Hepatocyte (in vitro differentiated cells): ENCODE results near the gene UGT1A6.

Experiments used
- CTCF ChIP-seq: fragments of 200-600 bp; sonication (generic); IDR thresholded peaks from 2 replicates; pipeline ENCODE4 v1.5.1; 2016; ENCODE audit warnings: antibody characterized with exemption, mild to moderate bottlenecking; ENCODE audit not compliant: poor library complexity
- EZH2 ChIP-seq: fragments of 200-600 bp; sonication (generic); IDR thresholded peaks from 2 replicates; pipeline ENCODE4 v1.6.1; 2016; ENCODE audit warnings: antibody characterized with exemption, mild to moderate bottlenecking, borderline replicate concordance
- EZH2phosphoT487 ChIP-seq: fragments of 200-600 bp; sonication (generic); IDR thresholded peaks from one replicate; pipeline ENCODE4 v1.6.1; 2018; ENCODE audit warnings: antibody characterized with exemption, mild to moderate bottlenecking, low read depth, moderate library complexity; ENCODE audit not compliant: unreplicated experiment, severe bottlenecking

DNA sequence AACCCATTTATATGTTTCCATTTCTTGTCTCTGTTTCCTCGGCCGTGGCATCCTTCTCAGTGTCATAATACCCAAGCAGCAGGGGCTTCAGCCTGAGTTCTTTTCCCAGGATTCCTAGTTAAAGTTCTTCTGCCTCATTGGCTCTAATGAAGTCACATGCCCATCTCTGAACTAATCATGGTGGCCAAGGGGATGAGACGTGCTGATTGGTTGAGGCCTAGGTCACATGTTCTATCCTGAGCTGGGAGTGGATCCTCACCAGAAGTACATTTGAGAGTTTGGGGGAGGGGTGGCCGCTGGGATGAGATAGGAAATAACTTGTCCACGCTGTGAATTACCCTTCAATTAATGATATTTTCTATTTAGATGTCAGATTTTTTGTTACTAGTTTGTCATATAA lies 16.3 kb downstream of the UGT1A6 start:
- TF ChIP-seq CTCF (no peak), EZH2 (no peak), EZH2phosphoT487 (no peak)
